ENCODE data around the gene DPEP2.
"Not testable (repeated sequence)": the region's sequence is repeated elsewhere in the genome, so short reads cannot be mapped to it uniquely, and the experiment has no call there.

The DPEP2 gene

GRCh38 chr16:67972285-67972684 lies 27.0 kb downstream of the DPEP2 start:
- not testable (repeated sequence) for DNase-seq

DNA sequence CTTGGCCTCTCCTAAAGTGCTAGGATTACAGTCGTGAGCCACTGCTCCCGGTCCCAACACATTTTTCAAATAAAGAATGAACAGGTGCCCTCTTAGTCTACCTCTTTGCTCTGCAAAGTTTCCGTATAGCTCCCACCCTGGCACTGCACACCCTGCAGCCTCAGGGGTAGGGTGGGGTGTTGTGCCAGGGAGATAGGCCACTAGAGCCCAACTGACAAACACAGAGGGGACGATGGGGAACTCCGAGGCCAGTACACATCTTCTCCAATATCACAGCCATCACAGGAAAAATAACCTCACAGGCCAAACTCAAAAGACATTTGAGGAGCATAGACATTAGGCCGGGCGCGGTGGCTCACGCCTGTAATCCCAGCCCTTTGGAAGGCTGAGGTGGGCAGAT lies 28.2 kb downstream of the DPEP2 start:
- DNase-seq = no peak

DNA sequence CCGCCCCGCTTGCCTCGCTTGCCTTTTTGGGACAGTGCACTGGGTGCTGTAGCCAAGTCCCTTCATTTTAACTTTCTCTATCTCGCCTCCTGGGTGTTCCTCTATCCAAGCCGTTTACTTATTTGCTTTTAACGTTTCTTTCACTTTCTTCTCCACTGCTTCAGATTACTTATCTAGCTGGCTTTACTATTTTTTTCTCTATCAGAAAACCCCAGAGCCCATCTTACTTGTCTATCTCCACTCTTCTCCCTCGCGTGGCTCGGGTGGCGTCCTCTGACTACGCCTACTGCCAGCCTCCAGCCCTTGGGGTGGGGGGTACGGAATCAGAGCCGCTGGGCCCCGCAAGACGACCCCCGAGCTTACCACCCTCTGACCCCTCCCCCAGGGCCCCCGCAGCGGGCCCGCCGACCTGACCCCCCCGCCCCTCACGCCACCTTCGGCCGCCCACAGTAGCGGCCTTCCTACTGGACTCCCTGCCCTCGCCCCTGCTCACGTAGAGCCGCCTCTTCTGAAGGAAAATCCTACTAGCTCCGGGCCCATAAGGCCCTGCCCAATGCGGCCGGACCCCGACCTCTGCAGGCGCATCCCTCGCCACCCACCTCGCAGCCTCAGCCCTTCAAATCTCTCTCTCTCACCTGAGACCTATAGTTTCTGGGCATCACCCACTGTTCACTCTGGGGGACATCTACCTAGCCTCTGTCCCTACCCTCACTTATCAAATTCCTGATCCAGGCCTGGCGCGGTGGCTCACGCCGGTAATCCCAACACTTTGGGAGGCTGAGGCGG lies 29.8 kb downstream of the DPEP2 start:
- no peak for DNase-seq

DNA sequence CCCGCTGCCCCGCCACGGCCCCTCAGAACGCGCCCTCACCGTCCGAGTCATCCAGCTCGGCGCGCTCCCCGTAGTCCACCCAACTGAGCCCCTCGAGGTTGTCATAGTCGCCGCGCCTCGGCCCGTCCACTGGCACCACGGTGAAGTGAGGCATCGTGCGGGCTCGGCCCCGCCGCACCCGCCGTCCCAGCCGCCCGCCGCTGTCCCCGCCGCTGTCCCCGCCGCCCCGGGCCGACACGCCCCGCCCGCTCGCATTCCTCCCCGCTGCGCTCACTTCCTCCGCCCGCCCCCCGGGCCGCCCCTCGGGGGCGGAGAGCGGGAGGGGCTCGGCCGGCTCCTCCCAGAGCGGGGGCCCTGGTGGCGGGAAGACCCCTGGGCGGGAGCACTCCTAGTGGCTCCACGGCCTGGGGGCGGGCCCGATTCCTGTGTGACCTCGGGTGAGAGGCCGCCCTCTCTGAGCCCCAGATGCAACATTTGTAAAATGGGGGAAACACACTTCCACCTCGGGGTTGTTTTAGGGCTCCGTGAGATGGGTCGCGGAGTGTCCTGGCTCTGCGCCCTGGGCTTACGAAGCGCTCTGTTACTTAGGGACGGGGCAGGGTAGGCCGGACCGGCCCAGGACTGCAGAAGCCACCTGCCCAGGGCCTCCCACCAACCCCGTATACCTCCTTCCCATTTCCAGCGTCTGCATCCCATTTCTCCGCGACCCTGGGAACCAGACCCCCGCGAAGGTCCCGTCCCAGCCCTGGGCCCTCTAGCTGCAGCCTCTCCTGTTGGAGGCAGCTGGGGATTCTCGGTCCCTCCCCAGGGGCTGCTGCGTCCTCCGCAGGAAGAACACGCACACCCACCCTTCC lies 30.7 kb downstream of the DPEP2 start, which contains the start of gene SLC12A4:
SLC12A4 (minus strand) TSS at position 238 of the 854 bp plus-strand sequence; CDS start at position 154, 84 bp downstream.
- no peak for DNase-seq

DNA sequence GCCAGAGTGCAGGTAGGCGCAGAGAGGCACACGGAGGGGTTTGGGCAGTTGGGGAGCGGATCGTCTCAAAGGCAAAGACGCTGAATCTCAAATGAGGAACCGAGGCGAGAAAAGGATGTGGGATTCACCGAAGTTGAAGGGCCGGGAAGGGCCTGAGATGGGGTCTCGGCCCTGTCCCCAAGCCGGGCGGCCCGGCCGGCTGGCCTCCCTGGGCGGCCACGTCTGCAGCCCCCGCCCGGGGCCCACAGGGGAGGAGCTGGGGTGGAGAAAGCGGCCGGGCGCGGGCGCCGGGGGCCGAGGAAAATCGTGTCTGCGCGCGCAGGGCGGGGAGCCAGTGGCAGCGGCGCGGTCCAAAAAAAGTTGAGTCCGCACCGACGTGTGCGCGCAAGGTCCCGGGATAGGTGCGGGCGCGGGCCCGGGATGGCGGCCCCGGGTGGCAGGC lies 31.3 kb downstream of the DPEP2 start:
- DNase-seq = no peak

DNA sequence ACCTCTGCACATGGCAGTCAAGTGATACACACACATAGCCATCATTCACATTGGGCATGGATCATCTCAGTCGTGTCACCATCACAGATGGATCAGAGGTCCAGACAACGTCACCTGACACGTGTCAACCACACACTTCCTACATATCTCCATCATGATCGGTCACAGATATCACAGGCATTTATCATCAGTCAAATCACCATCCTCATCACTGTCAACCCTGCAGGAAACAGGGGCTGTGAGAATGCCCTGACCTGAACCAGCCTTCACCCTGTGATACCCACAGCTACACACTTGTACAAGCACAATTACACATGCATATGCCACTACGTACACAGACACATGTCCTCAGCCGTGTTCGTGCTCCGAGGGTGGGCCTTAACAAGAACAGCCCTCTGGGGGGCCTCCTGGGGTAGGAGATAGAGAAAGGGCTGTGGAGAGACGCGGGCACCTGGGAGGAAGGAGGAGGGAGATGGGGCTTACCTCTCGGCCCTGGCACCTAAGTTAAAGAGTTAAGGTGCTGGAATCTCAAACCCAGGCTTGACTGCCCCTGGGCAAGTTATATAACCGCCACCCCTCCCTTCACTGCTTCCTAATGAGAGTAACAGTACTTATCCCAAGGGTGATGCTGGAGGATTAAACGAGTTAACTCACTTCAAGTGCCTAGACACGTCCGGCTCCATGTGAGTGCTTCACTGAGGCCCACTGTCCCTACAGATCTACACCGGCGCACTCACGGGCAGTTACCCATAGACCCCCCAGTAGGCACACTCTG lies 31.9 kb downstream of the DPEP2 start:
- DNase-seq = peak; percentile 21

- no peak for DNase-seq
These were observed 32.6 kb downstream of the DPEP2 start for GRCh38 chr16:67966549-67967182.

DNA sequence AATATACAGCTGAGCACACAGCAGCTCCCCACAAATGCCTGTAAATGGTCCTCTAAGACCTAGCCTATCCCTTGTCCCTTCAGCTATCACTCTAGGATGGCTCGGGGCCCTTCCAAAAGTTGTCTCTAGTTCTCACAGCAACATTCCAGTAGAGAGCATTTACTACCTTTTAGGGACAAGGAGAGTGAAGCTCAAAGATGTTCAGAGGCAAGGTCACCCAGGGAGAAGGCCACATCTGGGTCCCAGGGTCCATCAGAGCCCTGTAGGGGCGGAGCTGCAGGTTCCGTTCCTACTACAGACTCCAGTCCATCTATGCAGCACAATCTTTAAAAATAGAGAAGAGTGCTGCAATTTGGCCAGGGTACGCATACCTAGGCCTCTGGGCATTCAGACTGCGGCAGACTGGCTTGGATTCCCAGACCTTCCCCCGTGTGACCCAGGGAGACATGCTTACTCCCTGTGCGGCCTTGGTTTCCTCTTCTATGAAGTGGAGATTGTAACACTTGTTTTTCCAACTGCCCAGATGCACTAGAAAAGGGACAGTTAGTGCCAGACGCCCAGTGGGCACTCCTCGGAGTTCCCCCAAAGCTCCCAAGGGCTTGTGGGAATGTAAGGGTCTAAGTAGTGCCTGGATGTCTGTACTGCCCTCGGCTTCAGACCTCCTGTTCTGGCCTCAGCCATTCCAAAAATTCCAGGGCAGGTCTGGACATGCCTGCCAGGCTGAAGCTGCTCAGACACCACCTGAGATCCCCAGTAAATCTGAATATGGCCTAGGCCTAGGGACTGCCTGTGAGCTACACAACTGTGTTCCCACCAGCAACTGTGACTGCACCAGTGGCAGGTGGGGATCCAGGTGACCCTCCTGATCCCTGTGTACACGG lies 33.4 kb downstream of the DPEP2 start:
- DNase-seq = no peak

GRCh38 chr16:67964477-67965131 lies 34.7 kb downstream of the DPEP2 start:
- DNase-seq = no peak

GRCh38 chr16:67963662-67964321 lies 35.5 kb downstream of the DPEP2 start:
- no peak for DNase-seq

GRCh38 chr16:67963292-67963661 lies 36.0 kb downstream of the DPEP2 start:
- no peak for DNase-seq

- DNase-seq = no peak
These were observed 37.1 kb downstream of the DPEP2 start for GRCh38 chr16:67962135-67962534.

- DNase-seq = peak; percentile 93
These were observed 37.7 kb downstream of the DPEP2 start for GRCh38 chr16:67961551-67961957.

DNA sequence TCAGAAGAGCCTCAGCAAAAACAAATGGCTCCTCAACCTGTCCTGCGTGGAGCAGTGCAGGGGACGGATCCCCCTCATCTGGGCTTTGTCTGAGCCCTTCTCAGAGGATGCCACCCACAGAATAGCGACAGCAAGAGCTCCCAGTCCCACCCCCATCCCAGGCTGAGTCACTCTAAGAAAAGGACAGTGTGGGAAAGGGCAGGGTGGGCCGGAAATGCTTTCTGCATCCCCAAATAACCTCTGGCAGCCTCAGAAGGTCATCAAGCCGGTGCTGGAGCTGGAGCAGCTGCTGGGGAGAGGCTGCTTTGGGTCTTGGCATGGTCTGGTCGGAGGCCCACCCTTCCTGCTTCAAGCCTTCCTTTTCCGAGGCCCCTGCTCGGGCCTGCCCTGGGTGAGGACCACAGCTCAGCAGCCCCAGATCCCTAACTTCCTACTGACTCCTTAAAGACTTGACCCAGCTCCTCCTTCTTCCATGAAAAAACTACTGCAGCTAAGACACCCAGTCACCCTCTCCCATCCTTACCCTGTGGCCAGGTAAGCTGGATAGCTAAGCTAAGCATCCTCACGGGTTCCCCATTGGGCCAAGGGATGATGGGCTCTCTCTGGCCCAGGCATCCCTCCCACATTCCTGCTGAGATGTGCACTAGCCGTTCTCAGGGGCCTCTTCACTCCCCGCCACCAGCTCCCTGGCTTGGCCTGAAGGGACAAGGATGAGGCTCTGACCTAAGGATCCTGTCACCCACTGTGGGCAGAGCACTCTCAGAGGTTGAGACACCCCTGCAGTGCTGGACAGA lies 39.6 kb downstream of the DPEP2 start:
- DNase-seq = no peak

GRCh38 chr16:67957622-67958021 lies 41.7 kb downstream of the DPEP2 start:
- DNase-seq = no peak

DNA sequence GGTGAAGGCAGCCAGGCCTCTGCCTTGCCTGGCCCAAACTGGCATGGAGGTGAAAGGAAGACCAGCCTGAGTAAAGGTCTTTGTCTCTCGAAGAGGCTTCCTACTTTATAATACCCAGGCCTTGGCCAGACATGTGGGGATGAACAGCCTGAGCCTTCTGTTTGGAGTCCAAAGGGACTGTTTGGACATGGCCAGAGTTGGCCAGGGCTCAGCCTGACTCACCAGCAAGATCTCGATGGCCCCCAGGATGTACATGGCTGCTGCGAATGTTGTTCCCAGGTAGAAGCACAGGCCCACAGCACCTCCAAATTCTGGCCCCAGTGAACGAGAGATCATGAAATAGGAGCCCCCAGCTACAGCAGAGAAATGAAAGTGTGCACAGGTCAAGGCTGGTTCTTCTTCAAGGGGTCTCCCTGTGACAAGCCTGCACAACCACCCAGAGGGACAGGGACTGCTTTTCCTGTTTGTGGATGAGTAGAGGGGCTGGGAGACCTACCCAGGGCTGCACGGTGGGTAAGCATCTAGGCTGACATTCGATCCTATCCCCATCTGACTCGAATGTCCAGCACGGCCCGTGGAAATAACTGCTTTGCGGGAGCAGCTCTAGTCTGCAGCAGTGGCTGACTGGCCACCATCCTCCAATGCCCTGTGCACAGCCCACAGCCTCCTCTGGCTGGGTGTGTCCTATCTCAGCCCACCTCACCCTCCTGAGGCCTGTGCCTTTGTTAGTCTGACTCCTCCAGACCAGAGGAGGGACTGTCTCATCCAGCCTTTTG lies 44.7 kb downstream of the DPEP2 start:
- no peak for DNase-seq

DNA sequence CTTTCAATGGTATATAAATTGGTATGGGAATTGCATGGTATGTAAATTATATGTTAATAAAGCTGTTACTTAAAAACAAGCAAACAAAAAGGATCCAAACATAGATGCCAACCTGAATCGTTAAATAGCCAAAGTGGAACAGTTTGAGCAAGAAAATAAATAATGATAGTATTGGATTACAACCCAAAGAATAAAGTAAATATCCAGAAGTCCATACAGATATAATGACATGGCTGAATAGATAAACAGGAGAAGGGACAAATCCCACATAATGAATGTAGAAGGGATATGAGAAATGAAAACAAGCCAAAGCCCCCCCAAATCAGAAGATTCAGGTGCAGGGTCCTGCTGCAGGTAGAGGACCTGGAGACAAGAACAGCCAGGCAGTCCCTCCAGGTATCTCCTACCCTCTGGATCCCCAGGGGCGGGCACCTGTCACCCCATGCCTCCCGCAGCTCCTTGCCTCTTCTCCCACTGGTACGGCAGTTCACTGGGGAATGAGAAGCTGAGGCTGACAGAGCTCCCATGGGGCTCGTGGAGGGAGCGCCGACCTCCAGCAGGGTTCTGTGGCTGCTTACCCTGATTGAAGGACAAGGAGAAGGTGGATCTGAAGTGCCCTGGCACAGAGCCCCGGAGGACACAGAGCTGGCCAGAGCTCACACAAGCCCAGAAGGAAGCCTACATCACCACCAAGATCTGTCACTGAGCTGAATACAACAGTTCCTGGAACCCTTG lies 45.5 kb downstream of the DPEP2 start:
- DNase-seq = no peak

GRCh38 chr16:67951485-67951884 lies 47.8 kb downstream of the DPEP2 start:
- DNase-seq = no peak

Measured in NCI-H510A treated with DMSO at 0.1 percent for 48 hours (cell line).